Measurements from ENCODE around the gene C1QTNF1.
"Not testable (repeated sequence)": the region's sequence is repeated elsewhere in the genome, so short reads cannot be mapped to it uniquely, and the experiment has no call there.

C1QTNF1 gene

DNA sequence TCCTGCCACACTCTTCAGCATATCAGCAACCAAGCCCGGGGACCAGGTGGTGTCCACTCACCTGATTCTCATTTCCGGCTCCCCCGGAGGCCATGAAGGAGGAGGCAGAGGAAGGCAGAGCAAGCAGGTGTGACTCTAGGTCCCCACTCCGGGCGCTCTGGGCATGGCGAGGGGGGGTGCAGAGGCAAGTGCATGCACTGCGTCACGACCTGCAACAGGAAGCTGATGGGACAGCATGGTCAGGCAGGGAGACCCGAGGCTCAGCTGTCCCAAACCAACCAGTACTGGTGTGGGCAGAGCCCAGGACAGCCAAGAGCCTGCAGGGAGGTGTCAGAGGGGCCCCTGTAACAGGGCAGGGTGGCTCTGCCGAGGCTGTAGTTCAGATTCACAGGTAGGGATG lies 48.6 kb downstream of the C1QTNF1 start:
- no peak for DNase-seq (ENCODE audit: low read depth)
- TF ChIP-seq, protein P1, sequence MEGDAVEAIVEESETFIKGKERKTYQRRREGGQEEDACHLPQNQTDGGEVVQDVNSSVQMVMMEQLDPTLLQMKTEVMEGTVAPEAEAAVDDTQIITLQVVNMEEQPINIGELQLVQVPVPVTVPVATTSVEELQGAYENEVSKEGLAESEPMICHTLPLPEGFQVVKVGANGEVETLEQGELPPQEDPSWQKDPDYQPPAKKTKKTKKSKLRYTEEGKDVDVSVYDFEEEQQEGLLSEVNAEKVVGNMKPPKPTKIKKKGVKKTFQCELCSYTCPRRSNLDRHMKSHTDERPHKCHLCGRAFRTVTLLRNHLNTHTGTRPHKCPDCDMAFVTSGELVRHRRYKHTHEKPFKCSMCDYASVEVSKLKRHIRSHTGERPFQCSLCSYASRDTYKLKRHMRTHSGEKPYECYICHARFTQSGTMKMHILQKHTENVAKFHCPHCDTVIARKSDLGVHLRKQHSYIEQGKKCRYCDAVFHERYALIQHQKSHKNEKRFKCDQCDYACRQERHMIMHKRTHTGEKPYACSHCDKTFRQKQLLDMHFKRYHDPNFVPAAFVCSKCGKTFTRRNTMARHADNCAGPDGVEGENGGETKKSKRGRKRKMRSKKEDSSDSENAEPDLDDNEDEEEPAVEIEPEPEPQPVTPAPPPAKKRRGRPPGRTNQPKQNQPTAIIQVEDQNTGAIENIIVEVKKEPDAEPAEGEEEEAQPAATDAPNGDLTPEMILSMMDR (IDR thresholded peaks at IDR 0.05; ENCODE audit: insufficient read depth, low read depth, low read length, missing control alignments) = no peak

DNA sequence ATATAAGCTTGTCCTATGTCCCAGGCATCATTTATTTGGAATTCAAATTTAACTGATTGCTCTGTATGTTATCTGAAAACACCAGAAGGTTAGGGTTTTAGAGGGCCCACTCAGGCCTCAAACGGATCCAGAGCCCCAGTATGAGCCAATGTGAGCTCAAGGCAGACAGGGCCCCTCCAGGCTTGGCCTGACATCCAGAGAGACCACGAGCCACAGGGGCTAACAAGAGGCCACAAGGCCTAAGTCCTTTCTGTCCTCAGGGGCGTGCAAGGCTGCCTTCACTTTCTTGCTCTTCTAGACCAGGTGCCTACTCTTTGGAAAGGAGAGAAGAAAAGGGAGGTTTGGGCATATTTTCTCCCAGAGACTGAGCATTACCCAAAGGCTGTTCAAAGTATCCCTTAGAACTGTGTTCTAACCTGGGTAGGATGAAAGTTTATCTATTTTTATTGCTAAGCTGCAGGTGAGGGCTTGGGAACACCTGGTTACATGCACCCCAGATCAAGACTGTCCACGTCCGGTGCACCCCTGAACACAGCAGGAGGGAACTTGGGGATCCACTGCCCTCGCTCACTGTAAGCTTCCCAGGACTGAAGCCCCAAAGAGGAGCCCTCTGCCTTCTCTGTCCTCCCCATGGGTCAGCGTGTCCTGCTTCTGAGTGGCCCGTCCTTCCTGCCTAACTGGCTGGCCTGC lies 49.2 kb downstream of the C1QTNF1 start:
- no peak for DNase-seq (ENCODE audit: low read depth)
- TF ChIP-seq, protein P1 (IDR thresholded peaks at IDR 0.05; ENCODE audit: insufficient read depth, low read depth, low read length, missing control alignments) = no peak
- H3K4me3 ChIP-seq (ENCODE audit: low read depth, low read length) = no peak overlapping the region

More for the DNA sequence above, 48.6 kb downstream of the C1QTNF1 start:
- H3K4me3 ChIP-seq (ENCODE audit: low read depth, low read length) = no peak overlapping the region

DNA sequence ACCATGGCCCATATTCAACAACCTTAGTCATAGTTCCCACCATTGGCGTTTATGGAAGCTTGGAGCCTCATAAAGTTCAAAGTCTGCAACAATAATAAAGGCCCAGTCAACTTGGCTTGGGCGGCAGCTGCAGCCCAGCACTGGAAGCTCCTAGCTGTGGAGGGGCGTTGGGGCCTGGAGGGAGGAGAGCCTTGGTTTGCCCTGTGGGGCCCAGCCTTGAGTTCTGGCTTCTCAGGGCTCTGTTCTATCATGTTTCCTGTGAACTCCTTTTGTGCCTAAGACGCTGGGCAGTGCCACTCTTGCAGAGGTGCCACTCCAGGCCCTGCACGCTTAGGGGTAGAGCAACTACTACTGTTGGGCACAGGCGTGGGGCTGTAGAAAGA lies 49.7 kb downstream of the C1QTNF1 start:
- no peak overlapping the region for H3K4me3 ChIP-seq (ENCODE audit: low read depth, low read length)
- DNase-seq (ENCODE audit: low read depth) = no peak
- TF ChIP-seq, protein P1 (IDR thresholded peaks at IDR 0.05; ENCODE audit: insufficient read depth, low read depth, low read length, missing control alignments) = no peak

DNA sequence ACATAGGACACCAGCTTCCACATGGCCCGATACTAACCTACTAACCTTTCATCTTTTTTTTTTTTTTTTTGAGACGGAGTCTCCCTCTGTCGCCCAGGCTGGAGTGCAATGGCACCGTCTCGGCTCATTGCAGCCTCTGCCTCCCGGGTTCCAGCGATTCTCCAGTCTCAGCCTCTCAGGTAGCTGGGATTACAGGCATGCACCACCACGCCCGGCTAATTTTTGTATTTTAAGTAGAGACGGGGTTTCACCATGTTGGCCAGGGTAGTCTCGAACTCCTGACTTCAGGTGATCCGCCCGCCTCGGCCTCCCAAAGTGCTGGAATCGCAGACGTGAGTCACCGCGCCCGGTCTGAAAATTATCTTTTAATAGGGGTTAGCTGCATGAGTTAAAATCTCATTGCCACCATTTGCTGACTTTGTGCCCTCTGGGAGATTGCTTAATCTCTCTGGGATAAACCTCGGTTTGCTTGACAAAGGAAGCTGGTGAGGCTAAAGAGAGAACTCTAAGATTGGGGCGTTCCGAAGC lies 50.2 kb downstream of the C1QTNF1 start:
- DNase-seq (ENCODE audit: low read depth) = not testable (repeated sequence)
- H3K4me3 ChIP-seq (ENCODE audit: low read depth, low read length) = peak overlapping the region; percentile 48

DNA sequence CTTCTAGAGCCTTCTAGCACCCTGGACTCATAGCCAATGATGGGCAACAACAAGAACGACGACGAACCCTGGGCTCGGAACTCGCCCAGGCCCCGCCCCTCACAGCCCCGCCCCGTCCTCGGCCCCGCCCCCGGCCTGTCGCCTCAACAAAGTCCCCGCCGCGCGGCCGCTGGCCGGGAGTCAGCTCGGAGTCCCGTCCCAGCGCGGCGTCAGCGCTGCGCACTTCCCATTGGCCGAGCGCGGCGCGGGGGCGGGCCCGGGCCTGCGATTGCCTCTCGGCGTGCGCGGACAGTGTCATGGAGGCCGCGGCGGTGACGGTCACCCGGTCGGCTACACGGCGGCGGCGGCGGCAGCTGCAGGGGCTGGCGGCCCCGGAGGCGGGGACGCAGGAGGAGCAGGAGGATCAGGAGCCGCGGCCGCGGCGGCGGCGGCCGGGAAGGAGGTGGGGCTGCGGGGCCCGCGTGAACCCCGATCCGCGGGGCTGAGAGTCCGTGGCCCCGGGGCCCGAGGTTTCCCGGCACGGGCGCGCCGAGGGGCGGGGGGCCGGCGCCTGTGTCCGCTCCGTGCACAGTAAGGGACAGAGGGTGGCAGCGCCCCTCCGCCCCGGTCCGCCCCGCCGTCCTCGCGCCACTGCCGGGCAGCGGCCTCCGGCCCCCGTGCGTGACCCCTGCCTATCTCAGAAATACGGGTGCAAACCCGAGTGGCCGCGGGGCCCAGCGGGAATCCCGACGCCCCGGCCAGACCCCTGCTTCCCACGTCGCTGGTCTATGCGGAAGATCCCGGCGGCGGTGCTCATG lies 50.9 kb downstream of the C1QTNF1 start, which contains the start of gene ENGASE:
ENGASE (plus strand) TSS at position 176 of the 797 bp plus-strand sequence; CDS start at position 297, 121 bp downstream.
- peak; percentile 95 for DNase-seq (ENCODE audit: low read depth)
- TF ChIP-seq, protein P1 (IDR thresholded peaks at IDR 0.05; ENCODE audit: insufficient read depth, low read depth, low read length, missing control alignments) = no peak
- H3K4me3 ChIP-seq (ENCODE audit: low read depth, low read length) = peak within 1 kb of the TSS; percentile 69

DNA sequence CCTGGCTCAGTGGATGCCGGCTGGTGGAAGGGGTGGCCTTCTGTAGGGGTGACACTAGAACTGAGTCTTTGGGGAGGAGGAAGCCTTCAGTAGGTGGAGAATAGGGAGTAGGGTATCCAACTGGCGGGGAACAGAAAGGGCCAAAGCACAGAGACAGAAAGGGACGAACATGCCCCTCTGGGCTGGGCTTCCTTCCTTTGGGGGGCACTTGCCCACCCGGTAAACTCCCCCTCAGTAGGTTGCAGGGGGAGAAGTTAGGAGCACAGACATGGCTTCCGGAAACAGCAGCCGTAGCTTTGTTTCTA lies 51.4 kb downstream of the C1QTNF1 start:
- TF ChIP-seq, protein P1 (IDR thresholded peaks at IDR 0.05; ENCODE audit: insufficient read depth, low read depth, low read length, missing control alignments) = no peak
- peak overlapping the region; percentile 69 for H3K4me3 ChIP-seq (ENCODE audit: low read depth, low read length)
- peak; percentile 18 for DNase-seq (ENCODE audit: low read depth)

DNA sequence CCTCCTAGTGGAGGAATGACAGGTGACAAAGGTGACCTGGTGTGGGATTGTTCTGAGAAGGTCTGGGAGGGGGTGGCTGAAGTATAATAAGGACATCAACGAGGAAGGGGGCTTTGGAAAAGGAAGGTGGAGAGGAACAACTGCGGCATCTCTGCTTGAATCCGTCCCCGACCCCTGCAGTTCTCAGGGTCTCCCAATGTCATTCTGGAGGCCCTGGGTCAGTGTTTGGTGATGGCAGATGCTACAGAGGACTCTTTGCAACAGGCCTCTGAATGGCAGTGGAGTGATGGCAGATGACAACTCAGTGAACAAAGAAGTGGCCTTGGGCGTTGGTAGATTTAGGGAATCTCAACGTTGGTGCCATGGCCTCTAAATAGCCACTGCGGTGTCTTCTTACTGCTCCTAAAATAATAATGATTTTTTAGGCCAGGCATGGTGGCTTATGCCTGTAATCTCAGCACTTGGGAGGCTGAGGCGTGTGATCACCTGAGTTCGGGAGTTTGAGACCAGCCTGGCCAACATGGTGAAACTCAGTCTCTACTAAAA lies 52.0 kb downstream of the C1QTNF1 start:
- H3K4me3 ChIP-seq (ENCODE audit: low read depth, low read length) = peak overlapping the region; percentile 69
- DNase-seq (ENCODE audit: low read depth) = no peak
- TF ChIP-seq, protein P1 (IDR thresholded peaks at IDR 0.05; ENCODE audit: insufficient read depth, low read depth, low read length, missing control alignments) = no peak

Data from GM12865 (cell line).